ENCODE results near the gene SPON1. TPM values are rescaled to one million over a fixed set of nuclear protein-coding genes. Genes with fewer than 3 reads are reported as not detected.
"Not testable (repeated sequence)": the region's sequence is repeated elsewhere in the genome, so short reads cannot be mapped to it uniquely, and the experiment has no call there.

SPON1 gene
- polyA plus RNA-seq, 1 donor from 2014 or later = 0.19 TPM

GRCh38 chr11:14148653-14149273, 186.2 kb downstream of the SPON1 start:
- Mint-ChIP-seq H3K27me3 (peaks cover 7% of the 10 kb centered on the region), H3K36me3 (no peaks in the 10 kb centered on the region), H3K4me3 (no peak overlapping the region), H3K4me1 (no peaks in the 10 kb centered on the region), H3K27ac (peak overlapping the region in 1 of 3 donors; percentile 9), H3K9me3 (peaks cover 3 to 8% (median 6%) of the 10 kb centered on the region in 3 donors)

- H3K36me3 Mint-ChIP-seq = no peaks in the 10 kb centered on the region
- H3K4me1 Mint-ChIP-seq = no peaks in the 10 kb centered on the region
- H3K27ac Mint-ChIP-seq = no peak overlapping the region
- H3K4me3 Mint-ChIP-seq = no peak overlapping the region
- H3K9me3 Mint-ChIP-seq = peaks cover 3 to 9% (median 6%) of the 10 kb centered on the region in 3 donors
- peaks cover 3% of the 10 kb centered on the region for H3K27me3 Mint-ChIP-seq
These were observed 187.2 kb downstream of the SPON1 start for GRCh38 chr11:14149683-14150082.

GRCh38 chr11:14150878-14151277, 188.4 kb downstream of the SPON1 start:
- Mint-ChIP-seq H3K27me3 (peaks cover 3% of the 10 kb centered on the region), H3K36me3 (no peaks in the 10 kb centered on the region), H3K4me3 (no peak overlapping the region), H3K27ac (no peak overlapping the region), H3K9me3 (peaks cover 3 to 10% (median 9%) of the 10 kb centered on the region in 3 donors), H3K4me1 (no peaks in the 10 kb centered on the region)

GRCh38 chr11:14154103-14154502, 191.6 kb downstream of the SPON1 start:
- H3K27me3 Mint-ChIP-seq, H3K4me3 Mint-ChIP-seq, H3K36me3 Mint-ChIP-seq, H3K27ac Mint-ChIP-seq, H3K4me1 Mint-ChIP-seq: not testable (repeated sequence)
- H3K9me3 Mint-ChIP-seq = peaks cover 9 to 20% (median 10%) of the 10 kb centered on the region in 3 donors

DNA sequence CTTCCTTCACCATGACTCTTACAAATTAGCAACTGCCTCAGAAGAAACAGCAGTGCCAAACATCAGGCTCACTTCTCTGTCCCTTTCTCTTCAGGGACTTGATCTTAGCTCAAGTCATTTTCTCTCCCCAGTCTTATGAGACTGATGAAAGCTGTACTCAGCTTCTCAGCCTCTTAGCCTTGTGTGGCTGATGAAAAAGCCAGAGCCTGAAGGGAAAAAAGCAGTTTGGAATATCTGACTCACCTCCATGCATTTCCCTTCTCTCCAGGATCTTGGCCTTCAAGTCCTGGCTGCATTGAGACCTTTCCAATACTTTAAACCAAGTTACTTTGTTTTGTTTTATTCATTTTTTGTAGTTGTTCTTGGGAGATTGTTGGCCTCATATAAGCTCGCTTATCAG, 195.9 kb downstream of the SPON1 start:
- peaks cover 8 to 16% (median 8%) of the 10 kb centered on the region in 3 donors for H3K9me3 Mint-ChIP-seq
- H3K27me3 Mint-ChIP-seq = no peaks in the 10 kb centered on the region
- H3K4me1 Mint-ChIP-seq = no peaks in the 10 kb centered on the region
- H3K36me3 Mint-ChIP-seq = no peaks in the 10 kb centered on the region
- no peak overlapping the region for H3K27ac Mint-ChIP-seq
- H3K4me3 Mint-ChIP-seq = no peak overlapping the region

DNA sequence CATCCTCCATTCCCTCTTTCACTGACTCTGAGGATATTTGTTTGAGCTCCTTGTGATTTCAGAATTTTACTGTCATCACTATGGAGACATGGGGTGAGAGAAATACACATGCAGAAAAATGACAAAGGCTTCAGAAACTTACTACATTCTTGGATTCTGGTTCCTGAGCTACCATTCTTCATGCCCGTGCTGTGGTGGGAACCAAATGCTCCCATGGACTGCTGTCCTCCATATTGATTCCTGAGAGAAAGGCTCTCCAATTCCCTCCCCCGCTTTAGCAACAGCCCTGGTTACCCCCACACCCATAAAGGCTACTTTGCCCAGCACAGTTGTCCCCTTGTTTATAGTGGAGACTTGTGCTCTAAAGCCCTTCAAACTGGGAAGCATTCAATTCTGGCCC, 201.1 kb downstream of the SPON1 start:
- no peak overlapping the region for H3K27ac Mint-ChIP-seq
- H3K4me1 Mint-ChIP-seq = no peaks in the 10 kb centered on the region
- peaks cover 2 to 29% (median 5%) of the 10 kb centered on the region in 3 donors for H3K9me3 Mint-ChIP-seq
- no peaks in the 10 kb centered on the region for H3K27me3 Mint-ChIP-seq
- H3K36me3 Mint-ChIP-seq = no peaks in the 10 kb centered on the region
- H3K4me3 Mint-ChIP-seq = no peak overlapping the region

DNA sequence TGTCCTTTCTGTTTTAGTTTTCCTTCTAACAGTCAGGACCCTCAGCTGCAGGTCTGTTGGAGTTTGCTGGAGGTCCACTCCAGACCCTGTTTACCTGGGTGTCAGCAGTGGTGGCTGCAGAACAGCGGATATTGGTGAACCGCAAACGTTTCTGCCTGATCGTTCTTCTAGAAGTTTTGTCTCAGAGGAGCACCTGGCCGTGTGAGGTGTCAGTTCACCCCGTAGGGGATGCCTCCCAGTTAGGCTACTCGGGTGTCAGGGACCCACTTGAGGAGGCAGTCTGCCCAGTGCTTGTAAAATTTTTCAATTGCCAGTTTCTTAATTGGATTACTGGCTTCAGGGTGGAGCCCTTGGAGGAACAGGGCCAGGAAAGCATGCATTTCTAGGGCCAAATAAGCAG, 211.2 kb downstream of the SPON1 start:
- H3K36me3 Mint-ChIP-seq, H3K4me1 Mint-ChIP-seq, H3K4me3 Mint-ChIP-seq, H3K27ac Mint-ChIP-seq, H3K27me3 Mint-ChIP-seq, H3K9me3 Mint-ChIP-seq: not testable (repeated sequence)

GRCh38 chr11:14179116-14179820, 216.7 kb downstream of the SPON1 start:
- Mint-ChIP-seq H3K36me3 (no peaks in the 10 kb centered on the region), H3K4me1 (no peaks in the 10 kb centered on the region), H3K9me3 (no peaks in the 10 kb centered on the region), H3K27me3 (peaks cover 17% of the 10 kb centered on the region), H3K27ac (no peak overlapping the region), H3K4me3 (no peak overlapping the region)

GRCh38 chr11:14181121-14181520, 218.6 kb downstream of the SPON1 start:
- H3K9me3 Mint-ChIP-seq = no peaks in the 10 kb centered on the region
- H3K36me3 Mint-ChIP-seq = no peaks in the 10 kb centered on the region
- H3K27ac Mint-ChIP-seq = no peak overlapping the region
- peaks cover 11% of the 10 kb centered on the region for H3K27me3 Mint-ChIP-seq
- no peaks in the 10 kb centered on the region for H3K4me1 Mint-ChIP-seq
- no peak overlapping the region for H3K4me3 Mint-ChIP-seq

GRCh38 chr11:14182833-14183364, 220.4 kb downstream of the SPON1 start:
- Mint-ChIP-seq H3K36me3 (peaks cover 2% of the 10 kb centered on the region), H3K27me3 (peaks cover 9% of the 10 kb centered on the region), H3K9me3 (no peaks in the 10 kb centered on the region), H3K27ac (no peak overlapping the region), H3K4me1 (no peaks in the 10 kb centered on the region), H3K4me3 (no peak overlapping the region)

DNA sequence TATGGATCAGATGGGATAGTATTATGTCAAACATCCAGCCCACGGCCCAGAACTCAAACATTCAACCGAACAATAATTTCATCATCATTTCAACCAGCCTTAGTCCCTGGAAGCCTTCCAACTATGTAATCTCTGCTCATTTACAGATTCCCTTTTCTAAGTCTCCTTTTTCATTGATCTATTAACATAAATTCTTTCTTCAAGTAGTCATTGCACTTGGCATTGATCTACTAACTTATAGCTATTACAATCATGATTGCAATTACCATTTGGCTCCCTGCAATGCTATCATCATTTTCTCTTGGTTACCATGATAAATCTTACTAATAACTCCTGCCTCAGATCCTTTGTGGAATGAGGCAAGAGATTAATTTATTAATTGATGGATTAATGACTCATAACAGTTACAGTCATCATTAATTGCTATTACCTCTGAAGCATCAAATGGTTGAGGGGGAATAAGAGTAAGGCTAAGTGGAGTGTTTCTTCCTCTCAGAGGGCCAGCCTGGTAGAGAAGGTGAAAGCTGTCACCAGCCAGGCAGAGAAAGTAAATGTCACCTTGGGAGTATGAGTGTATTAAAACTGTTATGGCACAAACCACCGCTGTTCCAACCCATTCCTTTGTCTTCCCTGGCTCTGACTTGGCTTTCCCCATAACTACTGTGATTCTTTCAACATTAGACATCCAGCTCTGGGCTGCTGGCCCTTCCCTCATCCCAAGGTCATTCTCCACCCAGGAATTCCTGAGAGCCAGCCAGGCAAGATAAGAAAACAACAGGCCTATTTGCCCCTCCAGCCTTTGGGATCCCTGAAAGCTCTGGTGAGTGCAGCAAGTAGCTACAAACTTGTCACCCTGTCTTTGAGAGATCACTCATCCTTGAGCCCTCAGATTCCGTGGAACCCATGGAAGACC, 221.8 kb downstream of the SPON1 start:
- no peaks in the 10 kb centered on the region for H3K9me3 Mint-ChIP-seq
- peaks cover 2% of the 10 kb centered on the region for H3K36me3 Mint-ChIP-seq
- no peak overlapping the region for H3K4me3 Mint-ChIP-seq
- peaks cover 8% of the 10 kb centered on the region for H3K27me3 Mint-ChIP-seq
- H3K27ac Mint-ChIP-seq = no peak overlapping the region
- H3K4me1 Mint-ChIP-seq = no peaks in the 10 kb centered on the region

DNA sequence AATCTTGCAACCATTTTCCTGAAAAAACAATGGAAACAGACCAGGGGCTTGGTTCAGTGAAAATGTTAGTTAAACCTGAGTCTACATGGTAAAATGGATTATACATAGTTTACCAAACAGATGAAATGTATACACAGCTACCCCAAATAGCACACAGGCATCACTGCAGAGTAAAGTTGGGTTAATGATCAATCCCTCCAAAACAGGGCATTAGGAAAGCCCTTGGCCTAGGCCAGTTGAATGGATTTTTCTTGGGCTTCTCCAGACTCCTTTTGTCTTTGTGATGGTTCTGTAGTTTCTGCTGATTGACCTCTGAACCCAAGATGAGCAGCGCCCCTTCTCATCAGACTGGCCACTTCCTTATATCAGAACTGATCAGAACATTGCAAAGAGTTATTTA, 222.9 kb downstream of the SPON1 start:
- no peaks in the 10 kb centered on the region for H3K9me3 Mint-ChIP-seq
- H3K36me3 Mint-ChIP-seq = peaks cover 2% of the 10 kb centered on the region
- H3K27me3 Mint-ChIP-seq = peaks cover 2% of the 10 kb centered on the region
- H3K4me1 Mint-ChIP-seq = peaks cover 0 to 2% (median 0%) of the 10 kb centered on the region in 3 donors
- no peak overlapping the region for H3K4me3 Mint-ChIP-seq
- H3K27ac Mint-ChIP-seq = no peak overlapping the region

GRCh38 chr11:14186046-14186775, 223.7 kb downstream of the SPON1 start:
- H3K9me3 Mint-ChIP-seq = no peaks in the 10 kb centered on the region
- H3K4me3 Mint-ChIP-seq = no peak overlapping the region
- H3K4me1 Mint-ChIP-seq = peaks cover 0 to 2% (median 0%) of the 10 kb centered on the region in 3 donors
- H3K27me3 Mint-ChIP-seq = peaks cover 2% of the 10 kb centered on the region
- peak overlapping the region in 1 of 3 donors; percentile 45 for H3K27ac Mint-ChIP-seq
- peaks cover 2% of the 10 kb centered on the region for H3K36me3 Mint-ChIP-seq

DNA sequence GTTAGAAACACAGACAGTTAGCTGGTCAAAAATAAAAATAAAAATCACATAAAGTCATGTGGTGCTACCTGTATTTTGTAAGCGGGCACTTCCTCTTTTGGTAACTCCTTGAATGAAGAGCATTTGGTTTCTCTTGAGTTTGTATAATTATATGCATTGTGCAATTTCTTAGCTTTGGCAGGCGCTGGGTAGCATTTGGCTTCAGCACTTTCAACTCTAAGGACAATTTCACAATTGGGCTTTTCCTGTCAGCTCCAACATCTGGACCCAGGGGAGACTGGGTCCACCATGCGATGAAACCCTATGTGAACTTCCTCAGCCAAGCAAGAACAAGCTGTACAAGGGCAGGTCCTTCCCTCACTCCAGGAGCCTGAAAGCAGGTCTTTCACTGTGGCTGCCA, 227.4 kb downstream of the SPON1 start:
- H3K27ac Mint-ChIP-seq = no peak overlapping the region
- H3K4me1 Mint-ChIP-seq = peaks cover 0 to 2% (median 0%) of the 10 kb centered on the region in 3 donors
- H3K27me3 Mint-ChIP-seq = no peaks in the 10 kb centered on the region
- peaks cover 2% of the 10 kb centered on the region for H3K36me3 Mint-ChIP-seq
- H3K9me3 Mint-ChIP-seq = peaks cover 0 to 2% (median 0%) of the 10 kb centered on the region in 3 donors
- no peak overlapping the region for H3K4me3 Mint-ChIP-seq

All from IgD-negative memory B cell (primary cell).